Measurements from ENCODE around the gene MAP1LC3A. TPM values are rescaled to one million over a fixed set of nuclear protein-coding genes. Genes with fewer than 3 reads are reported as not detected.

MAP1LC3A gene
- total RNA-seq, 1 donor from 2014 or later, result 17.5 TPM

DNA sequence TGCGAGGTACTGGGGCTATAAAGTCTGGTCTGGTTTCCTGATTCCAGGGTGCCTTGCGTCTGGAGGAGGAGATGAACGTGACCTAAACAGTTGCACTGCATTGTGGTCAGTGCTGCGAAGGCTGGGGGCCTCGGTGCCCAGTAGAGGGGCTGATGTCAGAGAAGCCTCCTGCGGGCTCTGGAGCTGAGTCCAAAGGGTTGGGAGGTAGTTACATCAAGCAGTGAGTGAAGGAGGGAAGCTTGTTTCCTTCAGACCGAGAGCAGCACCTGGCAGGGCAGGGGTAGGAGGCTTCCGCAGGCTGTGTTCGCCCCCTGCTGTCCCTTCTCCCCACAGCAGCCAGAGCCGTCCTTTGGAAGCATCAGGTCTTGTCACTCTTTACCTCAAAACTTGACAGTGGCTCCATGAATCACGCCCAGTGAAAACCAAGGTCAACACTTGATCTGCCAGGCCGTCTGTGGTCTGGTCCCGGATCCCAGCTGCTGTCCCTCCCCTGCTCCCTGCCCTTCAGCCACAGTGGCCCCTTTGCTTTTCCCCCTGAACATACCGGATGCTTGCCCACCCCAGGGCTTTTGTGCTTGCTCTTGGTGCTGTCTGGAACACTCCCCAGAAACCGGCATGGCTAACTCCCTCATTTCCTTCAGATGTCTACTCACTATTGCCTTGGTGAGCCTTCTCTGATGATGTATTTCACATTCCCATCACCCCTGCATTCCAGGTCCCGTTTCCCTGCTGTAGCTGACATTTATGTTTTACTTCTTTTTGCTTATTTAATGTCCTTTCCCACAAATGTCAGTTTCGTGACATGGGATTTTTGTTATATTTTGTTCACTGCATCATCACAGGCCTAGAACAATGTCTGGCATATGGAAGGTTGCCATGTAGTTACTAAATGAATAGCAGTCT lies 35.3 kb upstream of the MAP1LC3A start:
- Mint-ChIP-seq H3K27me3 (ENCODE audit: low read depth) (no peaks in the 10 kb centered on the region), H3K4me3 (peak overlapping the region; percentile 54), H3K36me3 (ENCODE audit: low read depth) (peaks cover 3% of the 10 kb centered on the region), H3K4me1 (peaks cover 41% of the 10 kb centered on the region), H3K27ac (ENCODE audit: unreplicated experiment) (peak overlapping the region; percentile 23), H3K9me3 (no peaks in the 10 kb centered on the region)
- peak; percentile 77 for TF ChIP-seq CTCF (conservative IDR thresholded peaks at IDR 0.05)
- DNase-seq (ENCODE audit: low read depth, low spot score), result peak; percentile 63

GRCh38 chr20:34524426-34524825 lies 34.1 kb upstream of the MAP1LC3A start:
- Mint-ChIP-seq H3K36me3 (ENCODE audit: low read depth) (peaks cover 3% of the 10 kb centered on the region), H3K27ac (ENCODE audit: unreplicated experiment) (no peak overlapping the region), H3K9me3 (no peaks in the 10 kb centered on the region), H3K27me3 (ENCODE audit: low read depth) (no peaks in the 10 kb centered on the region), H3K4me3 (peak overlapping the region; percentile 21), H3K4me1 (peaks cover 36% of the 10 kb centered on the region)
- DNase-seq (ENCODE audit: low read depth, low spot score), result no peak
- TF ChIP-seq CTCF (conservative IDR thresholded peaks at IDR 0.05), result no peak

- peak overlapping the region; percentile 45 for H3K27ac Mint-ChIP-seq (ENCODE audit: unreplicated experiment)
- no peaks in the 10 kb centered on the region for H3K9me3 Mint-ChIP-seq
- peak overlapping the region; percentile 6 for H3K4me3 Mint-ChIP-seq
- H3K27me3 Mint-ChIP-seq (ENCODE audit: low read depth), result no peaks in the 10 kb centered on the region
- H3K36me3 Mint-ChIP-seq (ENCODE audit: low read depth), result peaks cover 3% of the 10 kb centered on the region
- H3K4me1 Mint-ChIP-seq, result peaks cover 36% of the 10 kb centered on the region
- TF ChIP-seq CTCF (conservative IDR thresholded peaks at IDR 0.05), result no peak
- no peak for DNase-seq (ENCODE audit: low read depth, low spot score)
Observed at GRCh38 chr20:34525342-34525708, 33.2 kb upstream of the MAP1LC3A start.

- no peak for TF ChIP-seq CTCF (conservative IDR thresholded peaks at IDR 0.05)
- Mint-ChIP-seq H3K36me3 (ENCODE audit: low read depth) (peaks cover 3% of the 10 kb centered on the region), H3K4me1 (peaks cover 36% of the 10 kb centered on the region), H3K9me3 (no peaks in the 10 kb centered on the region), H3K4me3 (peak overlapping the region; percentile 6), H3K27me3 (ENCODE audit: low read depth) (no peaks in the 10 kb centered on the region), H3K27ac (ENCODE audit: unreplicated experiment) (peak overlapping the region; percentile 45)
- no peak for DNase-seq (ENCODE audit: low read depth, low spot score)
Observed at GRCh38 chr20:34525709-34526416, 32.7 kb upstream of the MAP1LC3A start.

- Mint-ChIP-seq H3K9me3 (no peaks in the 10 kb centered on the region), H3K27ac (ENCODE audit: unreplicated experiment) (no peak overlapping the region), H3K4me3 (no peak overlapping the region), H3K36me3 (ENCODE audit: low read depth) (peaks cover 3% of the 10 kb centered on the region), H3K4me1 (peaks cover 36% of the 10 kb centered on the region), H3K27me3 (ENCODE audit: low read depth) (no peaks in the 10 kb centered on the region)
- DNase-seq (ENCODE audit: low read depth, low spot score), result no peak
- TF ChIP-seq CTCF (conservative IDR thresholded peaks at IDR 0.05), result no peak
Observed at GRCh38 chr20:34526466-34526865, 32.1 kb upstream of the MAP1LC3A start.
